Sigmoid colon (tissue), 3 donors: ENCODE data around the gene EEFSEC.

Source experiments
- POLR2A ChIP-seq, 2 donors: fragments of 450-650 bp; IDR thresholded peaks; one replicate each; pipeline ENCODE4 v1.6.1; 2016; ENCODE audit warnings: antibody characterized with exemption in 2 of 2, mild to moderate bottlenecking in 2 of 2, moderate library complexity in 2 of 2
- TF ChIP-seq, protein P1 (sequence below), 4 experiments: fragments of 450-650 bp in 3 of 4; fragments of 200-600 bp in 1 of 4; IDR thresholded peaks; one replicate each; pipeline ENCODE4 v1.5.1; 2016 to 2019; ENCODE audit warnings: antibody characterized with exemption in 4 of 4, mild to moderate bottlenecking in 3 of 4, moderate library complexity in 2 of 4

DNA sequence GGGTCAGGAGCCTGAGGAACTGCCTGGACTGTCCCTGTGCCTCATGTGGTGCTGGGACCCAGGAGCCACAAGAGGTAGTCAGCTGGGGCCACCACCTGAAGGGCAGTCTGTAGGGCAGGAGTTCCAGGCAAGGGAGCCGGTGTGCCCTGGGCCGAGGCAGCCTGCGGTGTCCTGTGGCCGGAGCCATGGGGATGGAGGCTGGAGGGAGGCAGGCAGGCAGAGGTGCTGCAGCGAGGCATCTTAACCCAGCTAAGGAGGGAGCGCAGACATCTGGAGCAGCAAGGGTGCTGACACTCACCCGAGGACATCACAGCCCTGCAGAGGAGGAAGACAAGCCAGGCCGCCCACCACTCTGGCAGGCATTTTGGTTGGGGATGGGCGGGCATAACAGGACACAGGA lies 235.7 kb downstream of the EEFSEC start:
- TF ChIP-seq, protein P1, sequence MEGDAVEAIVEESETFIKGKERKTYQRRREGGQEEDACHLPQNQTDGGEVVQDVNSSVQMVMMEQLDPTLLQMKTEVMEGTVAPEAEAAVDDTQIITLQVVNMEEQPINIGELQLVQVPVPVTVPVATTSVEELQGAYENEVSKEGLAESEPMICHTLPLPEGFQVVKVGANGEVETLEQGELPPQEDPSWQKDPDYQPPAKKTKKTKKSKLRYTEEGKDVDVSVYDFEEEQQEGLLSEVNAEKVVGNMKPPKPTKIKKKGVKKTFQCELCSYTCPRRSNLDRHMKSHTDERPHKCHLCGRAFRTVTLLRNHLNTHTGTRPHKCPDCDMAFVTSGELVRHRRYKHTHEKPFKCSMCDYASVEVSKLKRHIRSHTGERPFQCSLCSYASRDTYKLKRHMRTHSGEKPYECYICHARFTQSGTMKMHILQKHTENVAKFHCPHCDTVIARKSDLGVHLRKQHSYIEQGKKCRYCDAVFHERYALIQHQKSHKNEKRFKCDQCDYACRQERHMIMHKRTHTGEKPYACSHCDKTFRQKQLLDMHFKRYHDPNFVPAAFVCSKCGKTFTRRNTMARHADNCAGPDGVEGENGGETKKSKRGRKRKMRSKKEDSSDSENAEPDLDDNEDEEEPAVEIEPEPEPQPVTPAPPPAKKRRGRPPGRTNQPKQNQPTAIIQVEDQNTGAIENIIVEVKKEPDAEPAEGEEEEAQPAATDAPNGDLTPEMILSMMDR (IDR thresholded peaks at IDR 0.05) = no peak
- no peak for TF ChIP-seq POLR2A (IDR thresholded peaks at IDR 0.05)
